ENCODE measurements around the gene PRPS1L1. TPM values are rescaled to one million over a fixed set of nuclear protein-coding genes. Genes with fewer than 3 reads are reported as not detected.

Gene PRPS1L1
- total RNA-seq (not detected), polyA plus RNA-seq (not detected)
- long read RNA-seq, donor 1 = 0 reads
- long read RNA-seq, donor 2 = 0 reads
- long read RNA-seq, donor 3 = 0 reads
- long read RNA-seq, donor 4 = 0 reads
- long read RNA-seq, donor 5 = 0 reads
- long read RNA-seq, donor 6 = 0 reads
- long read RNA-seq, donor 7 = 0 reads
- long read RNA-seq, donor 8 = 0 reads
- long read RNA-seq, donor 9 = 0 reads
- long read RNA-seq, donor 10 = 0 reads

- Histone ChIP-seq H3K4me1 (ENCODE audit: control insufficient read depth in 2 of 2, insufficient read depth in 2 of 2, low read length in 2 of 2) (no peaks in the 10 kb centered on the region), H3K4me3 (ENCODE audit: low read length in 2 of 2) (no peak within 1 kb of the TSS), H3K36me3 (ENCODE audit: control insufficient read depth in 2 of 2, insufficient read depth in 2 of 2, low read length in 1 of 2) (no peaks in the 10 kb centered on the region), H3K27ac (ENCODE audit: low read depth in 1 of 2, low read length in 1 of 2) (no peak within 1 kb of the TSS), H3K27me3 (ENCODE audit: control insufficient read depth in 2 of 2, insufficient read depth in 1 of 2, low read length in 1 of 2) (no peaks in the 10 kb centered on the region), H3K9me3 (ENCODE audit: control insufficient read depth in 2 of 2, insufficient read depth in 1 of 2, low read length in 1 of 2) (no peaks in the 10 kb centered on the region)
- DNase-seq (ENCODE audit: low read depth in 6 of 9, low spot score in 9 of 9) = no peak
- 99% methylated on average over 17 of the region's 17 CpGs for WGBS
Observed at GRCh38 chr7:18027628-18028027, at the start of gene PRPS1L1. TSS of gene PRPS1L1 (minus strand) at chr7:18027846.

GRCh38 chr7:18076461-18076860, 48.8 kb upstream of the PRPS1L1 start:
- Histone ChIP-seq H3K27ac (ENCODE audit: low read depth in 1 of 2, low read length in 1 of 2) (no peak overlapping the region), H3K4me3 (ENCODE audit: low read length in 2 of 2) (no peak overlapping the region), H3K4me1 (ENCODE audit: control insufficient read depth in 2 of 2, insufficient read depth in 2 of 2, low read length in 2 of 2) (no peaks in the 10 kb centered on the region), H3K36me3 (ENCODE audit: control insufficient read depth in 2 of 2, insufficient read depth in 2 of 2, low read length in 1 of 2) (no peaks in the 10 kb centered on the region), H3K9me3 (ENCODE audit: control insufficient read depth in 2 of 2, insufficient read depth in 1 of 2, low read length in 1 of 2) (no peaks in the 10 kb centered on the region), H3K27me3 (ENCODE audit: control insufficient read depth in 2 of 2, insufficient read depth in 1 of 2, low read length in 1 of 2) (no peaks in the 10 kb centered on the region)
- WGBS = 96% methylated on average over 1 of the region's 1 CpG
- no peak for DNase-seq (ENCODE audit: low read depth in 6 of 9, low spot score in 9 of 9)

GRCh38 chr7:18068745-18069144, 41.1 kb upstream of the PRPS1L1 start:
- DNase-seq (ENCODE audit: low read depth in 6 of 9, low spot score in 9 of 9) = no peak
- WGBS = 96% methylated on average over 3 of the region's 3 CpGs
- H3K36me3 ChIP-seq (ENCODE audit: control insufficient read depth in 2 of 2, insufficient read depth in 2 of 2, low read length in 1 of 2) = no peaks in the 10 kb centered on the region
- no peaks in the 10 kb centered on the region for H3K4me1 ChIP-seq (ENCODE audit: control insufficient read depth in 2 of 2, insufficient read depth in 2 of 2, low read length in 2 of 2)
- H3K27me3 ChIP-seq (ENCODE audit: control insufficient read depth in 2 of 2, insufficient read depth in 1 of 2, low read length in 1 of 2) = no peaks in the 10 kb centered on the region
- H3K9me3 ChIP-seq (ENCODE audit: control insufficient read depth in 2 of 2, insufficient read depth in 1 of 2, low read length in 1 of 2) = no peaks in the 10 kb centered on the region
- H3K4me3 ChIP-seq (ENCODE audit: low read length in 2 of 2) = no peak overlapping the region
- H3K27ac ChIP-seq (ENCODE audit: low read depth in 1 of 2, low read length in 1 of 2) = no peak overlapping the region

- H3K4me3 ChIP-seq (ENCODE audit: low read length in 2 of 2) = no peak overlapping the region
- peak in 1 of 9 donors; percentile 17 for DNase-seq (ENCODE audit: low read depth in 6 of 9, low spot score in 9 of 9)
- H3K9me3 ChIP-seq (ENCODE audit: control insufficient read depth in 2 of 2, insufficient read depth in 1 of 2, low read length in 1 of 2) = no peaks in the 10 kb centered on the region
- no peaks in the 10 kb centered on the region for H3K36me3 ChIP-seq (ENCODE audit: control insufficient read depth in 2 of 2, insufficient read depth in 2 of 2, low read length in 1 of 2)
- H3K4me1 ChIP-seq (ENCODE audit: control insufficient read depth in 2 of 2, insufficient read depth in 2 of 2, low read length in 2 of 2) = no peaks in the 10 kb centered on the region
- WGBS = over 99% methylated on average over 6 of the region's 6 CpGs
- no peak overlapping the region for H3K27ac ChIP-seq (ENCODE audit: low read depth in 1 of 2, low read length in 1 of 2)
- H3K27me3 ChIP-seq (ENCODE audit: control insufficient read depth in 2 of 2, insufficient read depth in 1 of 2, low read length in 1 of 2) = no peaks in the 10 kb centered on the region
Observed at GRCh38 chr7:18064242-18064838, 36.7 kb upstream of the PRPS1L1 start.

- Histone ChIP-seq H3K27me3 (ENCODE audit: control insufficient read depth in 2 of 2, insufficient read depth in 1 of 2, low read length in 1 of 2) (no peaks in the 10 kb centered on the region), H3K9me3 (ENCODE audit: control insufficient read depth in 2 of 2, insufficient read depth in 1 of 2, low read length in 1 of 2) (no peaks in the 10 kb centered on the region), H3K4me3 (ENCODE audit: low read length in 2 of 2) (no peak overlapping the region), H3K27ac (ENCODE audit: low read depth in 1 of 2, low read length in 1 of 2) (no peak overlapping the region), H3K36me3 (ENCODE audit: control insufficient read depth in 2 of 2, insufficient read depth in 2 of 2, low read length in 1 of 2) (no peaks in the 10 kb centered on the region), H3K4me1 (ENCODE audit: control insufficient read depth in 2 of 2, insufficient read depth in 2 of 2, low read length in 2 of 2) (no peaks in the 10 kb centered on the region)
- DNase-seq (ENCODE audit: low read depth in 6 of 9, low spot score in 9 of 9) = no peak
- 94% methylated on average over 5 of the region's 5 CpGs for WGBS
Observed at GRCh38 chr7:18063149-18063901, 35.7 kb upstream of the PRPS1L1 start.

GRCh38 chr7:18059171-18059570, 31.5 kb upstream of the PRPS1L1 start:
- Histone ChIP-seq H3K9me3 (ENCODE audit: control insufficient read depth in 2 of 2, insufficient read depth in 1 of 2, low read length in 1 of 2) (no peaks in the 10 kb centered on the region), H3K4me1 (ENCODE audit: control insufficient read depth in 2 of 2, insufficient read depth in 2 of 2, low read length in 2 of 2) (no peaks in the 10 kb centered on the region), H3K27ac (ENCODE audit: low read depth in 1 of 2, low read length in 1 of 2) (no peak overlapping the region), H3K4me3 (ENCODE audit: low read length in 2 of 2) (no peak overlapping the region), H3K36me3 (ENCODE audit: control insufficient read depth in 2 of 2, insufficient read depth in 2 of 2, low read length in 1 of 2) (no peaks in the 10 kb centered on the region), H3K27me3 (ENCODE audit: control insufficient read depth in 2 of 2, insufficient read depth in 1 of 2, low read length in 1 of 2) (no peaks in the 10 kb centered on the region)
- 98% methylated on average over 4 of the region's 4 CpGs for WGBS
- DNase-seq (ENCODE audit: low read depth in 6 of 9, low spot score in 9 of 9) = no peak

GRCh38 chr7:18053941-18054340, 26.3 kb upstream of the PRPS1L1 start:
- H3K36me3 ChIP-seq (ENCODE audit: control insufficient read depth in 2 of 2, insufficient read depth in 2 of 2, low read length in 1 of 2) = no peaks in the 10 kb centered on the region
- H3K27ac ChIP-seq (ENCODE audit: low read depth in 1 of 2, low read length in 1 of 2) = no peak overlapping the region
- no peak overlapping the region for H3K4me3 ChIP-seq (ENCODE audit: low read length in 2 of 2)
- DNase-seq (ENCODE audit: low read depth in 6 of 9, low spot score in 9 of 9) = no peak
- no peaks in the 10 kb centered on the region for H3K4me1 ChIP-seq (ENCODE audit: control insufficient read depth in 2 of 2, insufficient read depth in 2 of 2, low read length in 2 of 2)
- H3K9me3 ChIP-seq (ENCODE audit: control insufficient read depth in 2 of 2, insufficient read depth in 1 of 2, low read length in 1 of 2) = no peaks in the 10 kb centered on the region
- H3K27me3 ChIP-seq (ENCODE audit: control insufficient read depth in 2 of 2, insufficient read depth in 1 of 2, low read length in 1 of 2) = no peaks in the 10 kb centered on the region
- 99% methylated on average over 2 of the region's 2 CpGs for WGBS

GRCh38 chr7:18053177-18053928, 25.7 kb upstream of the PRPS1L1 start:
- no peak overlapping the region for H3K27ac ChIP-seq (ENCODE audit: low read depth in 1 of 2, low read length in 1 of 2)
- no peak for DNase-seq (ENCODE audit: low read depth in 6 of 9, low spot score in 9 of 9)
- H3K9me3 ChIP-seq (ENCODE audit: control insufficient read depth in 2 of 2, insufficient read depth in 1 of 2, low read length in 1 of 2) = no peaks in the 10 kb centered on the region
- WGBS = 74% methylated on average over 2 of the region's 2 CpGs
- H3K27me3 ChIP-seq (ENCODE audit: control insufficient read depth in 2 of 2, insufficient read depth in 1 of 2, low read length in 1 of 2) = no peaks in the 10 kb centered on the region
- H3K4me3 ChIP-seq (ENCODE audit: low read length in 2 of 2) = no peak overlapping the region
- no peaks in the 10 kb centered on the region for H3K36me3 ChIP-seq (ENCODE audit: control insufficient read depth in 2 of 2, insufficient read depth in 2 of 2, low read length in 1 of 2)
- no peaks in the 10 kb centered on the region for H3K4me1 ChIP-seq (ENCODE audit: control insufficient read depth in 2 of 2, insufficient read depth in 2 of 2, low read length in 2 of 2)

GRCh38 chr7:18049262-18049661, 21.6 kb upstream of the PRPS1L1 start:
- Histone ChIP-seq H3K4me1 (ENCODE audit: control insufficient read depth in 2 of 2, insufficient read depth in 2 of 2, low read length in 2 of 2) (no peaks in the 10 kb centered on the region), H3K36me3 (ENCODE audit: control insufficient read depth in 2 of 2, insufficient read depth in 2 of 2, low read length in 1 of 2) (no peaks in the 10 kb centered on the region), H3K9me3 (ENCODE audit: control insufficient read depth in 2 of 2, insufficient read depth in 1 of 2, low read length in 1 of 2) (no peaks in the 10 kb centered on the region), H3K27me3 (ENCODE audit: control insufficient read depth in 2 of 2, insufficient read depth in 1 of 2, low read length in 1 of 2) (no peaks in the 10 kb centered on the region), H3K27ac (ENCODE audit: low read depth in 1 of 2, low read length in 1 of 2) (no peak overlapping the region), H3K4me3 (ENCODE audit: low read length in 2 of 2) (no peak overlapping the region)
- 96% methylated on average over 4 of the region's 4 CpGs for WGBS
- DNase-seq (ENCODE audit: low read depth in 6 of 9, low spot score in 9 of 9) = no peak

Measured in thymus (tissue), 14 donors.